ENCODE results near the gene TPPP3. TPM values are rescaled to one million over a fixed set of nuclear protein-coding genes. Genes with fewer than 3 reads are reported as not detected.

Gene TPPP3
- total RNA-seq, 4 donors from 2014 or later, result 14.8 to 111 (median 55.0) TPM

DNA sequence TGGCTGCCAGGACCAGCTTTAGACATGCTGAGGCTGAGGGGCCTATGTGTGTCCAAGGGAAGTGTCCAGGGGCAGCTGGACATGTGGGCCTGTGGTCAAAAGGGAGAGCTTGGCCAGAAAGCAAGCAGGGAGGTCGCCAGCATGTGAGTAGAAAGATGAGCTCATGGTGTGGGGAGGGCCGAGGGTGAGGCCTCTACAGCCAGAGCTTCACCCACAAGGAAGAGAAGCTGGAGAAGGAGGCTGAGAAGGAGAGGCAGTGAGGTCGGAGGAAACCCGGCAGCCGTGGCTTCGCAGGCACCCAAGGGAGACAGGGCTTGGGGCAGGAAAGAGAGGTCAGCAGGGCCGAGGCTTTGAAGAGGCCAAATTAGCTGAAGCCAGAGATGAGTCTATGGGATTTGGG lies 33.7 kb upstream of the TPPP3 start:
- Histone ChIP-seq H3K27me3 (peaks cover 63% of the 10 kb centered on the region), H3K4me1 (peaks cover 0 to 35% (median 14%) of the 10 kb centered on the region in 3 donors), H3K36me3 (no peaks in the 10 kb centered on the region), H3K4me3 (no peak overlapping the region), H3K27ac (no peak overlapping the region), H3K9me3 (no peaks in the 10 kb centered on the region)
- TF ChIP-seq EP300 (IDR thresholded peaks at IDR 0.05), result no peak
- no peak for TF ChIP-seq CTCF (IDR thresholded peaks at IDR 0.05)
- no peak for TF ChIP-seq POLR2A (IDR thresholded peaks at IDR 0.05)
- no peak for TF ChIP-seq POLR2AphosphoS5 (IDR thresholded peaks at IDR 0.05)
- WGBS, 2 donors (ENCODE audit: low coverage in 1 of 2), result 57 to 61% methylated on average over 4 to 6 of the region's 7 CpGs
- no peak for ATAC-seq

DNA sequence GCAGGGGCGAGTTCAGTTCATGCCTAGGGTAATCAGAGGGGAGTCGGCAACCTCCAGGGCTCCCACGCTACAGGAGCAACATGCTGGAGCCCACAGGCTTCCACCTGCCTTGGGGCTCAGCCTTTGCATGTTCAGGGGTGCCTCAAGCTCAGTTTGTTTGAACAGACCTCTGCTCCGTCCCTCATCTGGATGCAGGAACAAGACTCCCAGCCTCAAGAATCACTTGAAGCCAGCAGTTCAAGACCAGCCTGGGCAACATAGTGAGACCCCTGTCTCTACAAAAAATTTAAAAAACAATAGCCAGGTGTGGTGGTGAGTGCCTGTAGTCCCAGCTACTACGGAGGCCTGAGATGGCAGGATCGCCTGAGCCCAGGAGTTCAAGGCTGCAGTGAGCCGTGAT lies 32.7 kb upstream of the TPPP3 start:
- H3K27ac ChIP-seq, result no peak overlapping the region

GRCh38 chr16:67425580-67425979 lies 32.3 kb upstream of the TPPP3 start:
- ATAC-seq, result no peak
- H3K27me3 ChIP-seq, result peaks cover 62% of the 10 kb centered on the region
- 88 to 100% methylated on average over 1 of the region's 4 CpGs for WGBS, 2 donors (ENCODE audit: low coverage in 1 of 2)

More for the DNA sequence above, 32.7 kb upstream of the TPPP3 start:
- 82% methylated on average over 2 of the region's 7 CpGs; no CpG with 5 or more reads in 1 of the 2 donors for WGBS, 2 donors (ENCODE audit: low coverage in 1 of 2)
- Histone ChIP-seq H3K9me3 (no peaks in the 10 kb centered on the region), H3K27me3 (peaks cover 63% of the 10 kb centered on the region), H3K36me3 (no peaks in the 10 kb centered on the region), H3K4me1 (peaks cover 0 to 25% (median 9%) of the 10 kb centered on the region in 3 donors), H3K4me3 (no peak overlapping the region)
- ATAC-seq, result no peak
- no peak for TF ChIP-seq CTCF (IDR thresholded peaks at IDR 0.05)
- TF ChIP-seq POLR2AphosphoS5 (IDR thresholded peaks at IDR 0.05), result no peak
- TF ChIP-seq POLR2A (IDR thresholded peaks at IDR 0.05), result no peak
- no peak for TF ChIP-seq EP300 (IDR thresholded peaks at IDR 0.05)

DNA sequence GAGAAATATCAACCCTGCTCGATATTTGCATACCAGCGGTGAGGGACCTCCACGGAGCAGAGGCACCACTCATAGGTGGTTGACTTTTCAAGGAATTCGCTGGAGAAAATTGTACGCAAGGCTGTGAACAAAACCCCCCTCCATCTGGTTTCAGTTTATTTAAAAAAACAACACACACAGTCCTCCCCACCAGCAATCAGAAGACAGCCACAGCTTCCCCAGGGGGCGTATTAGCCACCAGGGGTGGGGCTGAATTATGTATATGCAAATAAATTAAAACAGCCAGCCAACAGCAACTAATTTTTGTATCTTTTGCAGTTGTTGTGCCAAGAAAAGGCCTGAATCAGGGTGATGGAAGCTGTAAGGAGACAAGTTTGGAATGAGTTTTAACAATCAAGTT lies 31.8 kb upstream of the TPPP3 start:
- 51 to 68% methylated on average over 5 to 6 of the region's 6 CpGs for WGBS, 2 donors (ENCODE audit: low coverage in 1 of 2)
- H3K27ac ChIP-seq, result no peak overlapping the region
- TF ChIP-seq POLR2AphosphoS5 (IDR thresholded peaks at IDR 0.05), result no peak
- H3K27me3 ChIP-seq, result peaks cover 57% of the 10 kb centered on the region
- H3K4me3 ChIP-seq, result no peak overlapping the region
- H3K9me3 ChIP-seq, result no peaks in the 10 kb centered on the region
- no peak for ATAC-seq
- peaks cover 0 to 16% (median 2%) of the 10 kb centered on the region in 3 donors for H3K4me1 ChIP-seq
- no peaks in the 10 kb centered on the region for H3K36me3 ChIP-seq

More at GRCh38 chr16:67425580-67425979, 32.3 kb upstream of the TPPP3 start:
- Histone ChIP-seq H3K36me3 (no peaks in the 10 kb centered on the region), H3K4me3 (no peak overlapping the region), H3K9me3 (no peaks in the 10 kb centered on the region), H3K4me1 (peaks cover 0 to 21% (median 6%) of the 10 kb centered on the region in 3 donors), H3K27ac (no peak overlapping the region)
- TF ChIP-seq CTCF (IDR thresholded peaks at IDR 0.05) (no peak), POLR2AphosphoS5 (IDR thresholded peaks at IDR 0.05) (no peak), EP300 (IDR thresholded peaks at IDR 0.05) (no peak), POLR2A (IDR thresholded peaks at IDR 0.05) (no peak)

DNA sequence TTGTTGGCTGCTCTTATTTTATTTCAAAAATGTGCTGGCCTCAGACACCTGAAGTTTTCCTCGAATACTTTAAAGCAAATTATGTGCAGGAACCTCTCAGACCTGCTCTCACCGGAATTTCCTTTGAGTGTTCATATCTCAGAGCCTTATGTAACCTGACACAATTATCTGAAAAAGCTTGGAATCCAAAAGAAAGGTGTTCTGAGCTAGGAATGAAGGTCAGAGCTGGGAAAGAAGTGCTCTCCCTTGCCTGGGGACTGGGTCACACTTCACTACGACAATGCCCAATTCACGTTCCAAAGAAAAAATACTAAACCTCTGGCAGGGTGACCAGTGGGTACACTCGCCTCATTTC lies 30.9 kb upstream of the TPPP3 start:
- H3K27ac ChIP-seq, result no peak overlapping the region
- TF ChIP-seq POLR2A (IDR thresholded peaks at IDR 0.05) (no peak), EP300 (IDR thresholded peaks at IDR 0.05) (no peak), POLR2AphosphoS5 (IDR thresholded peaks at IDR 0.05) (no peak), CTCF (IDR thresholded peaks at IDR 0.05) (no peak)
- H3K9me3 ChIP-seq, result no peaks in the 10 kb centered on the region
- no peaks in the 10 kb centered on the region for H3K36me3 ChIP-seq
- no peak overlapping the region for H3K4me3 ChIP-seq
- ATAC-seq, result no peak
- peaks cover 48% of the 10 kb centered on the region for H3K27me3 ChIP-seq
- H3K4me1 ChIP-seq, result peaks cover 0 to 10% (median 2%) of the 10 kb centered on the region in 3 donors
- 54 to 71% methylated on average over 5 of the region's 5 CpGs for WGBS, 2 donors (ENCODE audit: low coverage in 1 of 2)

All from gastroesophageal sphincter (tissue), 4 donors.